ENCODE data around the gene SNX30. TPM values are rescaled to one million over a fixed set of nuclear protein-coding genes. Genes with fewer than 3 reads are reported as not detected.

SNX30 gene
- total RNA-seq, 1 donor from 2014 or later, result 18.2 TPM

DNA sequence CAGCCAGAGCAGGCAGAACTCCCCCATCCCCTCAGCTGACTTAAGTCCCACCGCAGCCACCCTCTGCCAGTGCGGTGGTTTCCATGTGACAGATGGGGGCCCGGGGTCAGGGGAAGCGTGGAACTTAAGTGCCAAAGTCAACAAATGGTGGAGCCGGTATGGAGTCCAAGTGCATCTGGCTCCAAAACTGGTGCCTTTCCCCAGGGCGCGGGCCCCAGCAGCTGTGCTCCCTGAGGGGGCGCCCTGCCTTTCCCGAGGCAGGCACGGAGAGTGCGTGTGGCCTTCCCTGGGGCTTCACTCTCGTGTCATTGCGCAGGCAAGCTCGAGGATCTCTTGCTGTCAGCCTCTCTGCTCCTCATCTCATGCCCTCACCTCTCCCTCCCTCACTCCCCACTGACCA is 106.3 kb downstream of the SNX30 start:
- H3K27me3 Mint-ChIP-seq (ENCODE audit: unreplicated experiment), result no peaks in the 10 kb centered on the region
- TF ChIP-seq, protein P1, sequence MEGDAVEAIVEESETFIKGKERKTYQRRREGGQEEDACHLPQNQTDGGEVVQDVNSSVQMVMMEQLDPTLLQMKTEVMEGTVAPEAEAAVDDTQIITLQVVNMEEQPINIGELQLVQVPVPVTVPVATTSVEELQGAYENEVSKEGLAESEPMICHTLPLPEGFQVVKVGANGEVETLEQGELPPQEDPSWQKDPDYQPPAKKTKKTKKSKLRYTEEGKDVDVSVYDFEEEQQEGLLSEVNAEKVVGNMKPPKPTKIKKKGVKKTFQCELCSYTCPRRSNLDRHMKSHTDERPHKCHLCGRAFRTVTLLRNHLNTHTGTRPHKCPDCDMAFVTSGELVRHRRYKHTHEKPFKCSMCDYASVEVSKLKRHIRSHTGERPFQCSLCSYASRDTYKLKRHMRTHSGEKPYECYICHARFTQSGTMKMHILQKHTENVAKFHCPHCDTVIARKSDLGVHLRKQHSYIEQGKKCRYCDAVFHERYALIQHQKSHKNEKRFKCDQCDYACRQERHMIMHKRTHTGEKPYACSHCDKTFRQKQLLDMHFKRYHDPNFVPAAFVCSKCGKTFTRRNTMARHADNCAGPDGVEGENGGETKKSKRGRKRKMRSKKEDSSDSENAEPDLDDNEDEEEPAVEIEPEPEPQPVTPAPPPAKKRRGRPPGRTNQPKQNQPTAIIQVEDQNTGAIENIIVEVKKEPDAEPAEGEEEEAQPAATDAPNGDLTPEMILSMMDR (IDR thresholded peaks at IDR 0.05), result no peak
- H3K27ac Mint-ChIP-seq (ENCODE audit: unreplicated experiment), result no peak overlapping the region
- no peak overlapping the region for H3K4me3 Mint-ChIP-seq (ENCODE audit: unreplicated experiment)
- no peak for DNase-seq (ENCODE audit: extremely low spot score, unreplicated experiment)
- H3K4me1 Mint-ChIP-seq (ENCODE audit: unreplicated experiment), result peaks cover 3% of the 10 kb centered on the region
- H3K9me3 Mint-ChIP-seq (ENCODE audit: unreplicated experiment), result no peaks in the 10 kb centered on the region
- peaks cover 16% of the 10 kb centered on the region for H3K36me3 Mint-ChIP-seq (ENCODE audit: unreplicated experiment)

DNA sequence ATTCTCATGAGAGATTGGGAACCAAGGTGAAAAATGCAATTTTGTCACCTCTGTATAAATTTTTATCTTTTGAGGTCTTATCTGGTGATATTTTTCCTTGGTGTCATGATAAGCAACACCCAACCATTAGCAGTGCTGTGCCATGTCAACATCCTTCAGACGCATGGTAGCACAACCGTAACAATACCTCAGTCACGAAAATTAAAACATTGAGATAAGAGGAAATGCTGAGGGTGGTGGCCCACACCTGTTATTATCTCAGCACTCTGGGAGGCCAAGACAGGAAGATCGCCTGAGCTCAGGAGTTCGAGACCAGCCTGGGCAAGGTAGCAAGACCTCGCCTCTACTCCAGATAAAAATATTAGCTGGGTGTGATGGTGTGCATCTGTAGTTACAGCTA is 107.4 kb downstream of the SNX30 start:
- Mint-ChIP-seq H3K4me3 (ENCODE audit: unreplicated experiment) (no peak overlapping the region), H3K27ac (ENCODE audit: unreplicated experiment) (no peak overlapping the region), H3K9me3 (ENCODE audit: unreplicated experiment) (no peaks in the 10 kb centered on the region)

DNA sequence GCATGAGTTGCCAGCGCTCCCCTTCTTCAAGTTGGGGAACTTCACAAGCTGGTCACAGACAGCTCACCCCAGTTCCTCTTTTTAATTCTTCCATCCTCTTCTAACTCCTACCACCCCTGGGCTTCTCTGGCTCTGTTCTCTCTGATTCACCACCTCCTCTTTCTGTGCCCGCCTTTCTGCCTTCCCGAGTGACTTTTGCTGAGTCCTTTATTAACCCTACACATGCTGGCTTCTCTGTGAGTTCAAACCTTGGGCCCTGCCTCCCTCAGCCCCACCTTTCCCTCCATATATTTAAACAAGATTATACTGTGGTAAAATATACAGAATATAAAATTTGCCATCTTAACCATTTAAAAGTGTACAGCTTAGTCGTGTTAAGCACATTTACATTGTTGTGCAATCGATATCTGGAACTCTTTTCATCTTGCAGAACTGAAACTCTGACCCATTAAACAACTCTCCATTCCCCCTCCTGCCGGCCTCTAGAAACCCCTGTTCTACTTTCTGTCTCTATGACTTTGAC is 108.1 kb downstream of the SNX30 start:
- Mint-ChIP-seq H3K4me1 (ENCODE audit: unreplicated experiment) (peaks cover 3% of the 10 kb centered on the region), H3K27me3 (ENCODE audit: unreplicated experiment) (no peaks in the 10 kb centered on the region), H3K36me3 (ENCODE audit: unreplicated experiment) (peaks cover 6% of the 10 kb centered on the region), H3K27ac (ENCODE audit: unreplicated experiment) (no peak overlapping the region), H3K4me3 (ENCODE audit: unreplicated experiment) (no peak overlapping the region), H3K9me3 (ENCODE audit: unreplicated experiment) (no peaks in the 10 kb centered on the region)
- no peak for DNase-seq (ENCODE audit: extremely low spot score, unreplicated experiment)
- TF ChIP-seq, protein P1 (IDR thresholded peaks at IDR 0.05), result no peak

More for the DNA sequence above, 107.4 kb downstream of the SNX30 start:
- Mint-ChIP-seq H3K27me3 (ENCODE audit: unreplicated experiment) (no peaks in the 10 kb centered on the region), H3K36me3 (ENCODE audit: unreplicated experiment) (peaks cover 10% of the 10 kb centered on the region), H3K4me1 (ENCODE audit: unreplicated experiment) (peaks cover 3% of the 10 kb centered on the region)
- TF ChIP-seq, protein P1 (IDR thresholded peaks at IDR 0.05), result no peak
- DNase-seq (ENCODE audit: extremely low spot score, unreplicated experiment), result no peak

DNA sequence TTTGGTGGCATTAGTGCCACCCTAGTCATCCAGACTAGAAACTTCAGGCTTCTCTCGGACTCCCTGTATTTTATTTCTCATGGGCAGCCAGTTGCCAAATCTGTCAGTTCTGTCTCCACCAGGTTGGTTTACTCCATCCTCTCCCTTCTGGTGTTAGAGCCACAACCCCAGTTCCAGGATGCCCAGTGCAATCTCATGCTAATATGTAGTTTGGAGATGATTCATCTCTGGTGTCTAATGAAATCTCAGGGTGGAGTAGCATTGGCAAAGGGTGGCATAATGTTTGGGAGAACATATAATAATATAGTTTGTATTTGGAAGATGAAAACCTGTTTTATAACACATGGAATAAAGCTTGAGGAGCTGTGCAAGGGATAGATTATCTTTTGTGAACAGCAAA is 109.9 kb downstream of the SNX30 start:
- Mint-ChIP-seq H3K27me3 (ENCODE audit: unreplicated experiment) (no peaks in the 10 kb centered on the region), H3K9me3 (ENCODE audit: unreplicated experiment) (no peaks in the 10 kb centered on the region), H3K4me1 (ENCODE audit: unreplicated experiment) (peaks cover 3% of the 10 kb centered on the region), H3K27ac (ENCODE audit: unreplicated experiment) (no peak overlapping the region), H3K36me3 (ENCODE audit: unreplicated experiment) (peaks cover 9% of the 10 kb centered on the region), H3K4me3 (ENCODE audit: unreplicated experiment) (no peak overlapping the region)
- TF ChIP-seq, protein P1 (IDR thresholded peaks at IDR 0.05), result no peak
- no peak for DNase-seq (ENCODE audit: extremely low spot score, unreplicated experiment)

DNA sequence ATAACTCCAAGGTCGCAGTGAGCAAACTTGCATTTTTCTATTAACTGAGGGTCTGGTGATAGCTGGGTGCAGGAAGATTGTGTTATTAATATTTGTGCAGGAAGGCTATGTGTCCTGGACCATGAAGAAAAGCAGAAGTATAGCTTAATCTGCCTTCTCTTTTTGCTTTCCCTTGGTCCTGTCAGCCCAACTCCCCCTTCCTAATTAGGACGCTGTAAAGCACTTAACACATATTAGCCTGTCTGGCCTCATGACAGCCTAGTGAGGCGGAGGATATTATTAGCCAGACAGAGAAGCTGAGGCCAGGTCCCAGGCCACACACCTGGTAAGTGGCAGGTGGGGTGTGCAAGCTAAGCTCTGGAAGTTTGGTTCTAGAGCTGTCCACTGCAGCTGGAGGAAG is 110.6 kb downstream of the SNX30 start:
- Mint-ChIP-seq H3K27ac (ENCODE audit: unreplicated experiment) (no peak overlapping the region), H3K36me3 (ENCODE audit: unreplicated experiment) (peaks cover 12% of the 10 kb centered on the region), H3K27me3 (ENCODE audit: unreplicated experiment) (no peaks in the 10 kb centered on the region), H3K4me1 (ENCODE audit: unreplicated experiment) (peaks cover 3% of the 10 kb centered on the region), H3K9me3 (ENCODE audit: unreplicated experiment) (no peaks in the 10 kb centered on the region), H3K4me3 (ENCODE audit: unreplicated experiment) (no peak overlapping the region)
- TF ChIP-seq, protein P1 (IDR thresholded peaks at IDR 0.05), result no peak
- DNase-seq (ENCODE audit: extremely low spot score, unreplicated experiment), result no peak
